Aorta (tissue), 5 donors: ENCODE data around the gene FLYWCH2. TPM values are rescaled to one million over a fixed set of nuclear protein-coding genes. Genes with fewer than 3 reads are reported as not detected.
A peak's percentile ranks its signal among the peaks of the same experiment; 100 is the strongest.
"Not testable (repeated sequence)": the region's sequence is repeated elsewhere in the genome, so short reads cannot be mapped to it uniquely, and the experiment has no call there.

Source experiments
- ATAC-seq: fragments of 200-7000 bp; cut with Tn5 transposase; one replicate; pipeline ENCODE4 v1.9.1; 2022; ENCODE audit warnings: moderate library complexity; ENCODE audit not compliant: low FRiP score
- DNase-seq, 2 donors: peaks; one replicate each; pipeline ENCODE4 v3.0.0-alpha.2; 2020
- H3K27ac ChIP-seq, 2 donors: one replicate each; pipeline ENCODE4 v1.5.1; 2013; ENCODE audit warnings: low read length in 2 of 2, mild to moderate bottlenecking in 2 of 2, moderate library complexity in 2 of 2, control low read depth in 1 of 2, inconsistent platforms in 1 of 2, low read depth in 1 of 2
- H3K27me3 ChIP-seq, 2 donors: one replicate each; pipeline ENCODE4 v1.6.1; 2013; ENCODE audit warnings: control low read depth in 1 of 2, low read length in 1 of 2, mild to moderate bottlenecking in 1 of 2, moderate library complexity in 1 of 2; ENCODE audit not compliant: insufficient read depth in 2 of 2, control insufficient read depth in 1 of 2
- H3K36me3 ChIP-seq, 2 donors: one replicate each; pipeline ENCODE4 v1.6.1; 2013; ENCODE audit warnings: control low read depth in 1 of 2, low read length in 1 of 2, mild to moderate bottlenecking in 1 of 2; ENCODE audit not compliant: insufficient read depth in 2 of 2, control insufficient read depth in 1 of 2
- H3K4me1 ChIP-seq, 2 donors: one replicate each; pipeline ENCODE4 v1.6.1; 2013; ENCODE audit warnings: low read length in 2 of 2, control low read depth in 1 of 2, mild to moderate bottlenecking in 1 of 2, moderate library complexity in 1 of 2; ENCODE audit not compliant: insufficient read depth in 2 of 2, control insufficient read depth in 1 of 2
- H3K4me3 ChIP-seq, 2 donors: one replicate each; pipeline ENCODE4 v1.5.1; 2013; ENCODE audit warnings: low read length in 2 of 2, control low read depth in 1 of 2, mild to moderate bottlenecking in 1 of 2
- H3K9me3 ChIP-seq: one replicate; pipeline ENCODE4 v1.6.1; 2013; ENCODE audit warnings: mild to moderate bottlenecking, low read length; ENCODE audit not compliant: control insufficient read depth
- WGBS, 2 donors: extraction: QIAGEN DNeasy Blood & Tissue Kit; methylation state at CpG; one replicate each; pipeline ENCODE4 v1.1.7; 2013; 5-methylcytosine and 5-hydroxymethylcytosine counted together
- intact Hi-C, 2 donors: fragments of 100-400 bp; cut with DNase I; formaldehyde crosslinking; loops; one replicate each; pipeline versions ENCODE4 v1.14.2 to v1.15.0; 2022
- polyA plus RNA-seq, 2 donors: library from polyadenylated mRNA; stranded (reverse); fragments of 200-250 nt; gene quantifications; one replicate each; pipeline ENCODE4 v1.2.3, GENCODE V29; 2013
- total RNA-seq, 2 donors: library from RNA; stranded (reverse); fragmentation: NEBNext Ultra II Directional; extraction: Animal tissue kit (Norgen Biotek cat#: 25700); gene quantifications; one replicate each; pipeline ENCODE4 v1.2.1, GENCODE V29; 2021
- donor health status: healthy with polysubstance abuse.
- donor health status: Bipolar disorder and iron deficiency.
- donor health status: DM: no; HTN: no; CAD: no.
- donor health status: DM: no; HTN: no; CAD: no.
- donor health status: DM: yes; HTN: yes; CAD: no.

FLYWCH2 gene
- total and polyA plus RNA-seq, 4 donors, result 11.5 to 32.6 (median 16.7) TPM

DNA sequence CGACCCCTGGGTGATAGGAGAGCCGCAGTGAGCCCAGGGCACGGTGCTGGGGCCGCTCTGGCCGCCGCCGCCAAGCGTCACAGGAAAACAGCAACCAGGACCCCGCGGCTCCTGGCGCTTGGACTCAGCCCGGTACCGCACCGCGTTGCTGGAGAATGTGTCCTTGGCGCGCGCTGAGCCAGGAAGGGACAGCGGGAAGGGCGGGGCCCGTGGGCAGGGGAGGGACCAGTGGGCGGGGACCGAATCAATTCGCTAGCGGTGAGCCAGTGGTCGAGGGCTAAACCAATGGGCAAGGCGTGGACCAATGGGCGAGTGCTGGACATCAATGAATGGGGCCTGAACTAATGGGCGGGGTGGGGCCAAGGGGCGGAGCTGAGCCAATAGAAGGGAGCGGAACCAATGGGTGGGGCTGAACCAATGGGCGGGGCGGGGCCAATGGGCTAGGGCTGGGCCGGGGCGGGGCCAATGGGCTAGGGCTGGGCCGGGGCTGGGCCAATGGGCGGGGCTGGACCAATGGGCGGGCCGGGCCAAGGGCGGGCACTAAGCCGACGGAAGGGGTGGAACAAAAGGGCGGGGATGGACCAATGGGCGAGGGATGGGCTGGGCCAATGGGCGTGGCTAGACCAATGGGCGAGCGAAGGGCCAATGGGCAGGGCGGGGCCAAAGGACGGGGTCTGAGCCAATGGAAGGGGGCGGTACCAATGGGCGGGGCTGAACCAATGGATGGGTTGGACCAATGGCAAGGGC, 22.4 kb downstream of the FLYWCH2 start:
- H3K27ac ChIP-seq, result peak overlapping the region in 1 of 2 donors; percentile 83
- WGBS, 2 donors, result 0 to 1% methylated on average over 46 to 51 of the region's 51 CpGs
- H3K4me1 ChIP-seq, result no peaks in the 10 kb centered on the region
- DNase-seq, result peak; percentile 99 to 100
- ATAC-seq, result peak; percentile 95
- intact Hi-C loops, result loop anchor here in 1 of 2 donors (1.0 kb wide), 1 partner anchor 22 kb away; the partner anchor contains the start of gene FLYWCH2
- no peaks in the 10 kb centered on the region for H3K36me3 ChIP-seq
- H3K4me3 ChIP-seq, result peak overlapping the region; percentile 66 to 70
- no peaks in the 10 kb centered on the region for H3K9me3 ChIP-seq
- H3K27me3 ChIP-seq, result peaks cover 0 to 2% of the 10 kb centered on the region in 2 donors

DNA sequence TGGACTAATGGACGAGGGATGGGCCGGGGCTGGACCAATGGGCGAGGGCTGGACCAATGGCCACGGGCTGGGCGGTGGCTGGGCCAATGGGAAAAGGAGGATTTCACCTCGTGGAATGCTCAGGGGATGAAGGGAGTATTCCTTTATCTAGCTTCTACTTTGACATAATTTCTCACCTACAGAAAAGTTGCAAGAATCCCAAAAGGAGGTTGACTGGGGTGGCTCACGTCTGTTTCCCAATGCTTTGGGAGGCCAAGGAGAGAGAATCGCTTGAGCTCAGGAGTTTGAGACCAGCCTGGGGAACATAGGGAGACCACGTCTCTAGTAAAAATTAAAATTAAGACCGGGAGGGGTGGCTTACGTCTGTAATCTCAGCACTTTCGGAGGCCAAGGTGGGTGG, 23.0 kb downstream of the FLYWCH2 start:
- no peak for DNase-seq
- no peak overlapping the region for H3K4me3 ChIP-seq
- 28 to 30% methylated on average over 12 of the region's 12 CpGs for WGBS, 2 donors
- H3K27me3 ChIP-seq, result peaks cover 0 to 2% of the 10 kb centered on the region in 2 donors
- no peak for ATAC-seq
- no peaks in the 10 kb centered on the region for H3K4me1 ChIP-seq
- intact Hi-C loops, result loop anchor here in 1 of 2 donors (1.0 kb wide), 1 partner anchor 23 kb away; the partner anchor contains the start of gene FLYWCH2
- H3K36me3 ChIP-seq, result no peaks in the 10 kb centered on the region
- H3K27ac ChIP-seq, result no peak overlapping the region
- no peaks in the 10 kb centered on the region for H3K9me3 ChIP-seq

DNA sequence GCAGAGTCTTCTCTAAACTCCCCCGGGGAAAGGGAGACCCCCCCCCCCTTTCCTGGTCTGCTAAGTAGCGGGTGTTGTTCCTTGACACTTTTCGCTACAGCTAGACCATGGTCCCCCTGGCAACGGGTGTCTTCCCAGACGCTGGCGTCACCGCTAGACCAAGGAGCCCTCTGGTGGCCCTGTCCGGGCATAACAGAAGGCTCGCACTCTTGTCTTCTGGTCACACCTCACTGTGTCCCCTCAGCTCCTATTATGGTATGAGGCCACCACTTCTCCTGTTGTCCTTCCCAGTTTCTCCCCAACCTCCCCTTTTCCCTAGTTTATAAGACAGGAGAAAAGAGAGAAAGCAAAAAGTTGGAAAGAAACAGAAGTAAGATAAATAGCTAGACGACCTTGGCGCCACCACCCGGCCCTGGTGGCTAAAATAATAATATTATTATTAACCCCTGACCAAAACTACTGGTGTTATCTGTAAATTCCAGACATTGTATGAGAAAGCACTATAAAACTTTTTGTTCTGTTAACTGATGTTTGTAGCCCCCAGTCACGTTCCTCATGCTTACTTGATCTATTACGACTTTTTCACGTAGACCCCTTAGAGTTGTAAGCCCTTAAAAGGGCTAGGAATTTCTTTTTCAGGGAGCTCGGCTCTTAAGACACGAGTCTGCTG, 24.2 kb downstream of the FLYWCH2 start:
- intact Hi-C loops, result not testable (repeated sequence)

DNA sequence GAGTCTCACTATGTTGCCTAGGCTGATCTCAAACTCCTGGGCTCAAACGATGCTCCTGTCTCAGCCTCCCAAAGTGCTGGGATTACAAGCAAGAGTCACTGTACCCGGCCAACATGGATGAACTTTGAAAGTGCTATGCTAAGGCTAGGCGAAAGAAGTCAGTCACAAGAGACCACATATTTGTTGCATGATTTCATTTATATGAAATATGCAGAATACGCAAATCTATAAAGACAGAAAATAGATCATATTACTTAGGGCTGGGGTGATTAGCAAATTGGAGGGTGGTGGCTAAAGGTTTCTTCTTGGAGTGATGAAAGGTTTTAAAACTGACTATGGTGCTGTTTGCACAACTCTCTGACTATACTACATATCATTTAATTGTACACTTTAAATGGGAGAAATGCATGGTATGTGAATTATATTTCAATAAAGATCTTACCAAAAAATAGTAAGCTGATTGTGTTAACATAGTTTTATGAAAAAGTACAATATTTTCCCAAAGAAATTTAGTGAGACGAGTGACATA, 27.5 kb downstream of the FLYWCH2 start:
- DNase-seq (no peak), ATAC-seq (no peak)
- intact Hi-C loops, result no loop called here
- WGBS, 2 donors, result 22 to 30% methylated on average over 5 of the region's 5 CpGs
- Histone ChIP-seq H3K4me3 (no peak overlapping the region), H3K36me3 (no peaks in the 10 kb centered on the region), H3K27me3 (no peaks in the 10 kb centered on the region), H3K27ac (no peak overlapping the region), H3K9me3 (no peaks in the 10 kb centered on the region), H3K4me1 (no peaks in the 10 kb centered on the region)

More for the DNA sequence above, 24.2 kb downstream of the FLYWCH2 start:
- not testable (repeated sequence) for H3K27me3 ChIP-seq, H3K27ac ChIP-seq, H3K4me3 ChIP-seq, H3K36me3 ChIP-seq, H3K4me1 ChIP-seq, H3K9me3 ChIP-seq, ATAC-seq
- WGBS, 2 donors, result 6 to 7% methylated on average over 15 to 17 of the region's 17 CpGs
- DNase-seq, result peak in 1 of 2 donors; percentile 74

DNA sequence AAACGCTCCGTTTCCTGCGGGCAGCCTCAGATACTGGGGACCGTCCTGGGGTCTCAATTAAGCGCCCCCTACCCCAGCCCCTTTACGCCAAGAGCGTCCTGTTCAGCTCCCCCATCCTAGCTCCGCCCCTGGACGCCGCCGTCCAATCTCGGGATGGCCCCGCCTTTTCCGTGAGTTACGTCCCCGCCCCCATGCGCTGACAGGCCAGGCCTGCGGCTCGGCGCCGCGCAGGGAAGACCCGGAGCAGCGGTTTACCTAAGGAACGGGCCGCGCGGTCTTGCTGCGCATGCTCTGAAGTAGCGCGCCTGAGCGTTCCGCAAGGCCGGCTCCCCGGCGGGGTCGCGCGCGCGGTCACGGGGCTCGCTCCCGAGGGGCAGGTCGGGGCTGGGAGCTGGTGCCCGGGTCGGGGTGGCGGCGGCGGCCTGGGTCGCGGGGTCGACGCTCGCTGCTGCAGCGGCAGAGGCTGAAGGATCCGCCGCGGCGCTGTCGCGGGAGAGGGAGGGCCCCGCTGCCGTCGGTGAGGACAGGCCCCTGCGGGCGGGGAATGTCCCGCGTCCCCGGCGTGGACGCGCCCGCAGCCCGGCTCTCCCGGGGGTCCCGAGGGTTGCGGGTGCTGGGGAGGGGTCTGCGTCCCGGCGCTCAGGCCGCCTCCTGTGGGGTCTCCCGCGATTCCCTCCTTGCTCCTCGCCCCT, 28.8 kb downstream of the FLYWCH2 start, which contains the start of gene FLYWCH1:
Gene FLYWCH1, plus strand, starts transcription at position 294 of the 692 bp plus-strand sequence. CDS start 17,755 bp downstream, outside the sequence.
- H3K36me3 ChIP-seq, result no peaks in the 10 kb centered on the region
- H3K9me3 ChIP-seq, result no peaks in the 10 kb centered on the region
- intact Hi-C loops, result no loop called here
- no peaks in the 10 kb centered on the region for H3K27me3 ChIP-seq
- peak within 1 kb of the TSS; percentile 84 to 86 for H3K4me3 ChIP-seq
- H3K27ac ChIP-seq, result peak within 1 kb of the TSS; percentile 73 to 77
- no peaks in the 10 kb centered on the region for H3K4me1 ChIP-seq
- ATAC-seq, result peak; percentile 99
- 0% methylated on average over 63 to 85 of the region's 85 CpGs for WGBS, 2 donors
- peak; percentile 99 to 100 for DNase-seq

DNA sequence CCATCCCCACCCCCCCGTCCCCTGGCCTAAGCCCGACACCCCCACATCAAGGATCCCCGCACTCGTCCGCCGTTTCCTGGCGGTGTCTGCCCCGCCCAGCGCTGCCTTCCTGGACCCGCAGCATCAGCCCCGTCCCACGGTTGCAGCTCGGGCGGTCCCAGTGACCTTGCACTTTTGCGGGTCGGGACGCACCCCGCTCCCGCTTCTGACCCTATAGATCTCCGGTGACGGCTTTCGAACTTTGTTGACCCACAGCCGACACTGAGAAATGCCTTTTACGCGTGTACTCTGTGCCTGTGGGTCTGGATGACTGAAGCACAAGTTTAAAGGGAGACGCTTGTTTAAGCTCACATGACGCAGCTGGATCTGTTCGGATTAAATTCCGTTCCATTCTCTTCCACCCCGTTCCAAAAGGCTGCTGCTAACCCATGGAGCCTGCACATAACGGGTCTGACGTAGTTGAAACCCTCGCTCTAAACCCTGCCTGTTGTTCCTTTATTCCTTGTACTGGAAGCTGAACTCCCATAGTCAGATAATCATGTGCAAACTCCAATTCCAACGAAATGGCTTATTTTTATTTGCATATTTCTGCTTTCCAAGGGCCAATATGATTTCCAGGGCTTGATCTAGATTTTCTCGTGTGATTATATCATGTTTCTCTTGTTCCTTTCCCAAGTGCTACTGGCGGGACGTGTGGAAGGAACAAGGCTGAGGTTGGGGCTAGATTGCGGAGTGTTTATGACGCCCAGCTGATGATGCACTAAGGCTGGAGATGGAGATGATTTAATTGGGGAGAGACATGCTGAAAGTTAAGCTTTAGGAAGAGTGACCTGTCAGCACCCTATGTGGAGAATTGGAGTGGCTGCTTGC, 29.6 kb downstream of the FLYWCH2 start:
- DNase-seq (peak in 1 of 2 donors; percentile 67), ATAC-seq (peak; percentile 51)
- H3K4me1 ChIP-seq, result no peaks in the 10 kb centered on the region
- no peaks in the 10 kb centered on the region for H3K9me3 ChIP-seq
- H3K27ac ChIP-seq, result peak overlapping the region; percentile 73 to 77
- 1% methylated on average over 39 of the region's 39 CpGs for WGBS, 2 donors
- no peaks in the 10 kb centered on the region for H3K27me3 ChIP-seq
- H3K4me3 ChIP-seq, result peak overlapping the region; percentile 84 to 86
- intact Hi-C loops, result no loop called here
- H3K36me3 ChIP-seq, result no peaks in the 10 kb centered on the region

DNA sequence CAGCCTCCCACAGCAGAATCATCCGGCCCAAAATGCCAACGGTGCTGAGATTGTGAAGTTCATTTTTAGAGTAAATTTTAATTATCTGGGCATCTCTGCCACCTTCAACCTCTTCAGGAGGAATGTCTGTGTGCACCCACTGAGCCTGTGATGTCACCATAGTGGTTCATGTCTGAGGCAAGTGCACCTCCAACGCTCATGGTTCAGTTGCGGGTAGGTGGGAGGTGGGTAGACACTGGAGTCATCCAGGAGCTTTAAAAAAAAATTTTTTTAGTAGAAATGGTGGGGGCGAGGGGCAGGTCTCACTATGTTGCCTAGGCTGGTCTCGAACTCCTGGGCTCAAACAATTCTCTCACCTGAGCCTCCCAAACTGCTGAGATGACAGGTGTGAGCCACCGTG, 30.6 kb downstream of the FLYWCH2 start:
- Histone ChIP-seq H3K36me3 (no peaks in the 10 kb centered on the region), H3K27me3 (no peaks in the 10 kb centered on the region), H3K9me3 (no peaks in the 10 kb centered on the region), H3K4me3 (no peak overlapping the region), H3K4me1 (no peaks in the 10 kb centered on the region), H3K27ac (no peak overlapping the region)
- intact Hi-C loops, result no loop called here
- WGBS, 2 donors, result 89 to 90% methylated on average over 7 of the region's 7 CpGs
- DNase-seq, result no peak
- ATAC-seq, result no peak

DNA sequence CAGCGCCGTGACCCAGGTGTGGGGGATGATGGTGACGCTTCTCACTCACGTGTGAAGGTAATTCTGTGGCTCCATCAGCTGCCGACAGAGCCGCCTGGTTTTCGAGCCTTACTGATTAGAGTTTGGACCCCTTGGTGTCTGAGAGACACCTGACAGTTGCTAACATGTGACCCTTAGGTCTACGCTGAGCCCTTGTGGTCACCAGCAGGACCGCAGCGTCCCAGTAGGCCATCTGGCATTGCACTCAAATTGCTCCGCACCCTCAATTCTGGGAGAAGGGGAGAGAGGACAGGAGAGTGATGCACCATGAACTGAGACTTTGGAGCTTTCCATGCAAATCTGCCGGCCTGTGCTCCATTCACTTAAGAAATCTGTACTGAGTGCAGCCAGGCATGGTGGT, 31.2 kb downstream of the FLYWCH2 start:
- no peaks in the 10 kb centered on the region for H3K27me3 ChIP-seq
- H3K4me1 ChIP-seq, result peaks cover 0 to 1% of the 10 kb centered on the region in 2 donors
- no peaks in the 10 kb centered on the region for H3K36me3 ChIP-seq
- no peak overlapping the region for H3K4me3 ChIP-seq
- ATAC-seq (no peak), DNase-seq (no peak)
- 85 to 88% methylated on average over 12 of the region's 12 CpGs for WGBS, 2 donors
- no peak overlapping the region for H3K27ac ChIP-seq
- intact Hi-C loops, result no loop called here
- no peaks in the 10 kb centered on the region for H3K9me3 ChIP-seq
